HG03469 (cell line): ENCODE results near the gene MAGED2.
"Not testable (repeated sequence)": the region's sequence is repeated elsewhere in the genome, so short reads cannot be mapped to it uniquely, and the experiment has no call there.

ENCODE experiments used
- ATAC-seq: cut with Tn5 transposase; IDR thresholded peaks from one replicate; pipeline ENCODE4 v1.9.1; 2021; ENCODE audit warnings: mild to moderate bottlenecking, moderate library complexity, moderate number of reproducible peaks; ENCODE audit not compliant: unreplicated experiment

MAGED2 gene

GRCh38 chrX:54818221-54818620 lies 10.7 kb downstream of the MAGED2 start:
- no peak for ATAC-seq

GRCh38 chrX:54819201-54819600 lies 11.7 kb downstream of the MAGED2 start:
- no peak for ATAC-seq

- ATAC-seq, result no peak
These were observed 13.2 kb downstream of the MAGED2 start for GRCh38 chrX:54820737-54821136.

- ATAC-seq, result no peak
These were observed 13.8 kb downstream of the MAGED2 start for GRCh38 chrX:54821310-54821709.

GRCh38 chrX:54824195-54824594 lies 16.6 kb downstream of the MAGED2 start:
- no peak for ATAC-seq

GRCh38 chrX:54824722-54825121 lies 17.2 kb downstream of the MAGED2 start:
- ATAC-seq, result no peak

GRCh38 chrX:54825716-54826438 lies 18.3 kb downstream of the MAGED2 start:
- ATAC-seq, result no peak

GRCh38 chrX:54826598-54826997 lies 19.1 kb downstream of the MAGED2 start:
- no peak for ATAC-seq

- ATAC-seq, result no peak
These were observed 31.0 kb downstream of the MAGED2 start for GRCh38 chrX:54838583-54838982.

- not testable (repeated sequence) for ATAC-seq
These were observed 33.8 kb downstream of the MAGED2 start for GRCh38 chrX:54841184-54841874.

GRCh38 chrX:54842607-54843006 lies 35.1 kb downstream of the MAGED2 start:
- no peak for ATAC-seq

GRCh38 chrX:54843050-54843449 lies 35.5 kb downstream of the MAGED2 start:
- ATAC-seq, result no peak

GRCh38 chrX:54847700-54848099 lies 40.2 kb downstream of the MAGED2 start:
- not testable (repeated sequence) for ATAC-seq

GRCh38 chrX:54865208-54865607 lies 57.7 kb downstream of the MAGED2 start:
- no peak for ATAC-seq
